ENCODE data around the gene SETD3. TPM values are rescaled to one million over a fixed set of nuclear protein-coding genes. Genes with fewer than 3 reads are reported as not detected.

The SETD3 gene
- total RNA-seq, 4 donors from 2014 or later: 29.1 to 65.4 (median 36.3) TPM

GRCh38 chr14:99416909-99417308, 63.8 kb downstream of the SETD3 start:
- 90 to 91% methylated on average over 5 of the region's 5 CpGs for WGBS, 2 donors
- H3K4me3 ChIP-seq: no peak overlapping the region
- H3K27me3 ChIP-seq: no peaks in the 10 kb centered on the region
- H3K27ac ChIP-seq: no peak overlapping the region
- peaks cover 0 to 8% (median 0%) of the 10 kb centered on the region in 3 donors for H3K4me1 ChIP-seq
- no peak for DNase-seq
- no peak for TF ChIP-seq POLR2A (IDR thresholded peaks at IDR 0.05)
- TF ChIP-seq CTCF (IDR thresholded peaks at IDR 0.05): no peak
- intact Hi-C loops (cut with DNase I): no loop called here
- H3K9me3 ChIP-seq: no peaks in the 10 kb centered on the region
- H3K36me3 ChIP-seq: peaks cover 0 to 23% (median 9%) of the 10 kb centered on the region in 3 donors

- H3K4me3 ChIP-seq: no peak overlapping the region
- 3% methylated on average over 2 of the region's 2 CpGs for WGBS, 2 donors
Observed at GRCh38 chr14:99415496-99416281, 65.0 kb downstream of the SETD3 start.

GRCh38 chr14:99413911-99414310, 66.7 kb downstream of the SETD3 start:
- no peak for DNase-seq
- H3K4me1 ChIP-seq: no peaks in the 10 kb centered on the region
- peaks cover 0 to 49% (median 9%) of the 10 kb centered on the region in 3 donors for H3K36me3 ChIP-seq
- H3K4me3 ChIP-seq: no peak overlapping the region
- intact Hi-C loops (cut with DNase I): no loop called here
- TF ChIP-seq CTCF (IDR thresholded peaks at IDR 0.05) (no peak), POLR2A (IDR thresholded peaks at IDR 0.05) (no peak)
- no peak overlapping the region for H3K27ac ChIP-seq
- no peaks in the 10 kb centered on the region for H3K27me3 ChIP-seq
- WGBS, 2 donors: 75 to 88% methylated on average over 17 of the region's 17 CpGs
- no peaks in the 10 kb centered on the region for H3K9me3 ChIP-seq

More at GRCh38 chr14:99415496-99416281, 65.0 kb downstream of the SETD3 start:
- TF ChIP-seq CTCF (IDR thresholded peaks at IDR 0.05) (peak in 5 of 6 experiments; percentile 73 to 85 (median 74)), POLR2A (IDR thresholded peaks at IDR 0.05) (no peak)
- Histone ChIP-seq H3K4me1 (peaks cover 0 to 4% (median 0%) of the 10 kb centered on the region in 3 donors), H3K27me3 (no peaks in the 10 kb centered on the region), H3K9me3 (no peaks in the 10 kb centered on the region), H3K36me3 (peaks cover 0 to 31% (median 9%) of the 10 kb centered on the region in 3 donors), H3K27ac (no peak overlapping the region)
- intact Hi-C loops (cut with DNase I): no loop called here
- DNase-seq: no peak

GRCh38 chr14:99413172-99413571, 67.5 kb downstream of the SETD3 start:
- Histone ChIP-seq H3K27ac (no peak overlapping the region), H3K36me3 (peaks cover 0 to 53% (median 9%) of the 10 kb centered on the region in 3 donors), H3K4me1 (no peaks in the 10 kb centered on the region), H3K4me3 (no peak overlapping the region), H3K27me3 (no peaks in the 10 kb centered on the region), H3K9me3 (no peaks in the 10 kb centered on the region)
- 85 to 89% methylated on average over 6 of the region's 6 CpGs for WGBS, 2 donors
- DNase-seq: no peak
- TF ChIP-seq POLR2A (IDR thresholded peaks at IDR 0.05) (no peak), CTCF (IDR thresholded peaks at IDR 0.05) (no peak)
- intact Hi-C loops (cut with DNase I): no loop called here
